OCI-LY7 (cell line): ENCODE data around the gene ACTL7B.

Experiments used
- EZH2phosphoT487 ChIP-seq: fragments of 200-600 bp; sonication (generic); IDR thresholded peaks from 2 replicates; pipeline ENCODE4 v1.6.1; 2018; ENCODE audit warnings: low read depth, borderline replicate concordance, mild to moderate bottlenecking, mixed run types, antibody characterized with exemption, low read length, moderate library complexity, mixed read lengths
- TF ChIP-seq, protein P1 (sequence below): fragments of 200-600 bp; sonication (generic); conservative IDR thresholded peaks from 2 replicates; pipeline ENCODE4 v1.5.1; 2014; ENCODE audit warnings: mild to moderate bottlenecking, antibody characterized with exemption, low read length, moderate library complexity, mixed read lengths

DNA sequence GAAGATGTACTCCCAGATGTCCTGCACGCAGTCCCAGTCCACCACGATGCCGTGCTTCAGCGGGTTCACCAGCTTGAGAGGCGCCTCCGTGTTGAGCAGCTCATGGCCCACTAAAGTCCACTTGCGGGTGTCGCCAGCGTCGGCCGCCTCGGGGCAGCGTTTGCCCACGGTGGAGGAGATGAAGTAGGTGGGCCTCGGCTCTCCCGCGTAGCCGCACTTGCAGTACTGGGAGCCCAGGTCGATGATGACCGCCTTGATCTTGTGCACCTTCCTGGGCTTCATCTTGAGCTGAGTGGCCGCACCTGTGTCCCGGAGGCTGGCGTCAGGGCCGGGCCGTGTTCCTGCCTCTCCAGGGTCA lies 278 bp downstream of the ACTL7B start:
- TF ChIP-seq, protein P1, sequence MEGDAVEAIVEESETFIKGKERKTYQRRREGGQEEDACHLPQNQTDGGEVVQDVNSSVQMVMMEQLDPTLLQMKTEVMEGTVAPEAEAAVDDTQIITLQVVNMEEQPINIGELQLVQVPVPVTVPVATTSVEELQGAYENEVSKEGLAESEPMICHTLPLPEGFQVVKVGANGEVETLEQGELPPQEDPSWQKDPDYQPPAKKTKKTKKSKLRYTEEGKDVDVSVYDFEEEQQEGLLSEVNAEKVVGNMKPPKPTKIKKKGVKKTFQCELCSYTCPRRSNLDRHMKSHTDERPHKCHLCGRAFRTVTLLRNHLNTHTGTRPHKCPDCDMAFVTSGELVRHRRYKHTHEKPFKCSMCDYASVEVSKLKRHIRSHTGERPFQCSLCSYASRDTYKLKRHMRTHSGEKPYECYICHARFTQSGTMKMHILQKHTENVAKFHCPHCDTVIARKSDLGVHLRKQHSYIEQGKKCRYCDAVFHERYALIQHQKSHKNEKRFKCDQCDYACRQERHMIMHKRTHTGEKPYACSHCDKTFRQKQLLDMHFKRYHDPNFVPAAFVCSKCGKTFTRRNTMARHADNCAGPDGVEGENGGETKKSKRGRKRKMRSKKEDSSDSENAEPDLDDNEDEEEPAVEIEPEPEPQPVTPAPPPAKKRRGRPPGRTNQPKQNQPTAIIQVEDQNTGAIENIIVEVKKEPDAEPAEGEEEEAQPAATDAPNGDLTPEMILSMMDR: no peak
- no peak for TF ChIP-seq EZH2phosphoT487
